ENCODE measurements around the gene ITFG2. TPM values are rescaled to one million over a fixed set of nuclear protein-coding genes. Genes with fewer than 3 reads are reported as not detected.

The ITFG2 gene
- total and polyA plus RNA-seq, 2 experiments from 2014 or later: 17.3 to 32.6 TPM

DNA sequence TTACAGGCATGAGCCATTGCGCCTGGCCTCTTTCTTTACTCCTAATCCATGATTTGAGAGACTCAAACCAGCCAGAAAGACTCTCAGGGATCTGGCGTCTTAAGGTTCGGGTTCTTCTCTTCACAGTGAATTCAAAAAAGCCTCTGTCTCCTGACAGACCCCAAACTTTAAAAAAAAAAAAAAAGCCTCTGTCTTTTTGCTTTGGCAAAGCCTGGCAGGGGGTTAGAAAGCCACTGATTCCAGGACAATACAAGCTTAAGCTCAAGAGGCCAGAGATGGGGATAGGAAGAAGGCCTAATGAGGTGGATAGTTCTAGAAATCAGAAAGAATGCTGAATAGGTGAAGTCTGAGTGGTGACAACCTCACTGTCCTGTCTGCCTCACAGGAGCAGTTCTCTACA, 13.6 kb downstream of the ITFG2 start:
- DNase-seq (ENCODE audit: low spot score) (no peak), ATAC-seq (peak; percentile 15; the same call in 1 of the 3 replicates)
- no peak overlapping the region for H3K27ac ChIP-seq (ENCODE audit: low read depth)
- no peak for TF ChIP-seq JUNB (IDR thresholded peaks at IDR 0.05; ENCODE audit: unreplicated experiment)
- no peak for TF ChIP-seq EZH2phosphoT487 (IDR thresholded peaks at IDR 0.05; ENCODE audit: unreplicated experiment)
- TF ChIP-seq POLR2AphosphoS5 (IDR thresholded peaks at IDR 0.05; ENCODE audit: low read depth): no peak
- TF ChIP-seq ZNF114 (CRISPR knock-in tag; IDR thresholded peaks at IDR 0.05): no peak
- TF ChIP-seq, protein P1, sequence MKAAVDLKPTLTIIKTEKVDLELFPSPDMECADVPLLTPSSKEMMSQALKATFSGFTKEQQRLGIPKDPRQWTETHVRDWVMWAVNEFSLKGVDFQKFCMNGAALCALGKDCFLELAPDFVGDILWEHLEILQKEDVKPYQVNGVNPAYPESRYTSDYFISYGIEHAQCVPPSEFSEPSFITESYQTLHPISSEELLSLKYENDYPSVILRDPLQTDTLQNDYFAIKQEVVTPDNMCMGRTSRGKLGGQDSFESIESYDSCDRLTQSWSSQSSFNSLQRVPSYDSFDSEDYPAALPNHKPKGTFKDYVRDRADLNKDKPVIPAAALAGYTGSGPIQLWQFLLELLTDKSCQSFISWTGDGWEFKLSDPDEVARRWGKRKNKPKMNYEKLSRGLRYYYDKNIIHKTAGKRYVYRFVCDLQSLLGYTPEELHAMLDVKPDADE (IDR thresholded peaks at IDR 0.05): no peak
- TF ChIP-seq, protein P2, sequence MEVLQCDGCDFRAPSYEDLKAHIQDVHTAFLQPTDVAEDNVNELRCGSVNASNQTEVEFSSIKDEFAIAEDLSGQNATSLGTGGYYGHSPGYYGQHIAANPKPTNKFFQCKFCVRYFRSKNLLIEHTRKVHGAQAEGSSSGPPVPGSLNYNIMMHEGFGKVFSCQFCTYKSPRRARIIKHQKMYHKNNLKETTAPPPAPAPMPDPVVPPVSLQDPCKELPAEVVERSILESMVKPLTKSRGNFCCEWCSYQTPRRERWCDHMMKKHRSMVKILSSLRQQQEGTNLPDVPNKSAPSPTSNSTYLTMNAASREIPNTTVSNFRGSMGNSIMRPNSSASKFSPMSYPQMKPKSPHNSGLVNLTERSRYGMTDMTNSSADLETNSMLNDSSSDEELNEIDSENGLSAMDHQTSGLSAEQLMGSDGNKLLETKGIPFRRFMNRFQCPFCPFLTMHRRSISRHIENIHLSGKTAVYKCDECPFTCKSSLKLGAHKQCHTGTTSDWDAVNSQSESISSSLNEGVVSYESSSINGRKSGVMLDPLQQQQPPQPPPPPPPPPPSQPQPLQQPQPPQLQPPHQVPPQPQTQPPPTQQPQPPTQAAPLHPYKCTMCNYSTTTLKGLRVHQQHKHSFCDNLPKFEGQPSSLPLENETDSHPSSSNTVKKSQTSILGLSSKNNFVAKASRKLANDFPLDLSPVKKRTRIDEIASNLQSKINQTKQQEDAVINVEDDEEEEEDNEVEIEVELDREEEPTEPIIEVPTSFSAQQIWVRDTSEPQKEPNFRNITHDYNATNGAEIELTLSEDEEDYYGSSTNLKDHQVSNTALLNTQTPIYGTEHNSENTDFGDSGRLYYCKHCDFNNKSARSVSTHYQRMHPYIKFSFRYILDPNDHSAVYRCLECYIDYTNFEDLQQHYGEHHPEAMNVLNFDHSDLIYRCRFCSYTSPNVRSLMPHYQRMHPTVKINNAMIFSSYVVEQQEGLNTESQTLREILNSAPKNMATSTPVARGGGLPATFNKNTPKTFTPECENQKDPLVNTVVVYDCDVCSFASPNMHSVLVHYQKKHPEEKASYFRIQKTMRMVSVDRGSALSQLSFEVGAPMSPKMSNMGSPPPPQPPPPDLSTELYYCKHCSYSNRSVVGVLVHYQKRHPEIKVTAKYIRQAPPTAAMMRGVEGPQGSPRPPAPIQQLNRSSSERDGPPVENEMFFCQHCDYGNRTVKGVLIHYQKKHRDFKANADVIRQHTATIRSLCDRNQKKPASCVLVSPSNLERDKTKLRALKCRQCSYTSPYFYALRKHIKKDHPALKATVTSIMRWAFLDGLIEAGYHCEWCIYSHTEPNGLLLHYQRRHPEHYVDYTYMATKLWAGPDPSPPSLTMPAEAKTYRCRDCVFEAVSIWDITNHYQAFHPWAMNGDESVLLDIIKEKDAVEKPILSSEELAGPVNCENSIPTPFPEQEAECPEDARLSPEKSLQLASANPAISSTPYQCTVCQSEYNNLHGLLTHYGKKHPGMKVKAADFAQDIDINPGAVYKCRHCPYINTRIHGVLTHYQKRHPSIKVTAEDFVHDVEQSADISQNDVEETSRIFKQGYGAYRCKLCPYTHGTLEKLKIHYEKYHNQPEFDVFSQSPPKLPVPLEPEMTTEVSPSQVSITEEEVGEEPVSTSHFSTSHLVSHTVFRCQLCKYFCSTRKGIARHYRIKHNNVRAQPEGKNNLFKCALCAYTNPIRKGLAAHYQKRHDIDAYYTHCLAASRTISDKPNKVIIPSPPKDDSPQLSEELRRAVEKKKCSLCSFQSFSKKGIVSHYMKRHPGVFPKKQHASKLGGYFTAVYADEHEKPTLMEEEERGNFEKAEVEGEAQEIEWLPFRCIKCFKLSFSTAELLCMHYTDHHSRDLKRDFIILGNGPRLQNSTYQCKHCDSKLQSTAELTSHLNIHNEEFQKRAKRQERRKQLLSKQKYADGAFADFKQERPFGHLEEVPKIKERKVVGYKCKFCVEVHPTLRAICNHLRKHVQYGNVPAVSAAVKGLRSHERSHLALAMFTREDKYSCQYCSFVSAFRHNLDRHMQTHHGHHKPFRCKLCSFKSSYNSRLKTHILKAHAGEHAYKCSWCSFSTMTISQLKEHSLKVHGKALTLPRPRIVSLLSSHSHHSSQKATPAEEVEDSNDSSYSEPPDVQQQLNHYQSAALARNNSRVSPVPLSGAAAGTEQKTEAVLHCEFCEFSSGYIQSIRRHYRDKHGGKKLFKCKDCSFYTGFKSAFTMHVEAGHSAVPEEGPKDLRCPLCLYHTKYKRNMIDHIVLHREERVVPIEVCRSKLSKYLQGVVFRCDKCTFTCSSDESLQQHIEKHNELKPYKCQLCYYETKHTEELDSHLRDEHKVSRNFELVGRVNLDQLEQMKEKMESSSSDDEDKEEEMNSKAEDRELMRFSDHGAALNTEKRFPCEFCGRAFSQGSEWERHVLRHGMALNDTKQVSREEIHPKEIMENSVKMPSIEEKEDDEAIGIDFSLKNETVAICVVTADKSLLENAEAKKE (CRISPR knock-in tag; IDR thresholded peaks at IDR 0.05): no peak
- TF ChIP-seq, protein P3, sequence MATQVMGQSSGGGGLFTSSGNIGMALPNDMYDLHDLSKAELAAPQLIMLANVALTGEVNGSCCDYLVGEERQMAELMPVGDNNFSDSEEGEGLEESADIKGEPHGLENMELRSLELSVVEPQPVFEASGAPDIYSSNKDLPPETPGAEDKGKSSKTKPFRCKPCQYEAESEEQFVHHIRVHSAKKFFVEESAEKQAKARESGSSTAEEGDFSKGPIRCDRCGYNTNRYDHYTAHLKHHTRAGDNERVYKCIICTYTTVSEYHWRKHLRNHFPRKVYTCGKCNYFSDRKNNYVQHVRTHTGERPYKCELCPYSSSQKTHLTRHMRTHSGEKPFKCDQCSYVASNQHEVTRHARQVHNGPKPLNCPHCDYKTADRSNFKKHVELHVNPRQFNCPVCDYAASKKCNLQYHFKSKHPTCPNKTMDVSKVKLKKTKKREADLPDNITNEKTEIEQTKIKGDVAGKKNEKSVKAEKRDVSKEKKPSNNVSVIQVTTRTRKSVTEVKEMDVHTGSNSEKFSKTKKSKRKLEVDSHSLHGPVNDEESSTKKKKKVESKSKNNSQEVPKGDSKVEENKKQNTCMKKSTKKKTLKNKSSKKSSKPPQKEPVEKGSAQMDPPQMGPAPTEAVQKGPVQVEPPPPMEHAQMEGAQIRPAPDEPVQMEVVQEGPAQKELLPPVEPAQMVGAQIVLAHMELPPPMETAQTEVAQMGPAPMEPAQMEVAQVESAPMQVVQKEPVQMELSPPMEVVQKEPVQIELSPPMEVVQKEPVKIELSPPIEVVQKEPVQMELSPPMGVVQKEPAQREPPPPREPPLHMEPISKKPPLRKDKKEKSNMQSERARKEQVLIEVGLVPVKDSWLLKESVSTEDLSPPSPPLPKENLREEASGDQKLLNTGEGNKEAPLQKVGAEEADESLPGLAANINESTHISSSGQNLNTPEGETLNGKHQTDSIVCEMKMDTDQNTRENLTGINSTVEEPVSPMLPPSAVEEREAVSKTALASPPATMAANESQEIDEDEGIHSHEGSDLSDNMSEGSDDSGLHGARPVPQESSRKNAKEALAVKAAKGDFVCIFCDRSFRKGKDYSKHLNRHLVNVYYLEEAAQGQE (IDR thresholded peaks at IDR 0.05; ENCODE audit: unreplicated experiment): no peak
- no peak for TF ChIP-seq ZNF331 (CRISPR knock-in tag; IDR thresholded peaks at IDR 0.05; ENCODE audit: low read depth)
- no peak for TF ChIP-seq EZH2 (IDR thresholded peaks at IDR 0.05; ENCODE audit: low read depth, unreplicated experiment)
- no peak for TF ChIP-seq CREB1 (CRISPR knock-in tag; IDR thresholded peaks at IDR 0.05; ENCODE audit: low read depth)
- TF ChIP-seq NANOG (IDR thresholded peaks at IDR 0.05; ENCODE audit: borderline replicate concordance): no peak
- no peak for TF ChIP-seq STAT1 (IDR thresholded peaks at IDR 0.05; ENCODE audit: unreplicated experiment)
- TF ChIP-seq, protein P4, sequence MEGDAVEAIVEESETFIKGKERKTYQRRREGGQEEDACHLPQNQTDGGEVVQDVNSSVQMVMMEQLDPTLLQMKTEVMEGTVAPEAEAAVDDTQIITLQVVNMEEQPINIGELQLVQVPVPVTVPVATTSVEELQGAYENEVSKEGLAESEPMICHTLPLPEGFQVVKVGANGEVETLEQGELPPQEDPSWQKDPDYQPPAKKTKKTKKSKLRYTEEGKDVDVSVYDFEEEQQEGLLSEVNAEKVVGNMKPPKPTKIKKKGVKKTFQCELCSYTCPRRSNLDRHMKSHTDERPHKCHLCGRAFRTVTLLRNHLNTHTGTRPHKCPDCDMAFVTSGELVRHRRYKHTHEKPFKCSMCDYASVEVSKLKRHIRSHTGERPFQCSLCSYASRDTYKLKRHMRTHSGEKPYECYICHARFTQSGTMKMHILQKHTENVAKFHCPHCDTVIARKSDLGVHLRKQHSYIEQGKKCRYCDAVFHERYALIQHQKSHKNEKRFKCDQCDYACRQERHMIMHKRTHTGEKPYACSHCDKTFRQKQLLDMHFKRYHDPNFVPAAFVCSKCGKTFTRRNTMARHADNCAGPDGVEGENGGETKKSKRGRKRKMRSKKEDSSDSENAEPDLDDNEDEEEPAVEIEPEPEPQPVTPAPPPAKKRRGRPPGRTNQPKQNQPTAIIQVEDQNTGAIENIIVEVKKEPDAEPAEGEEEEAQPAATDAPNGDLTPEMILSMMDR (conservative IDR thresholded peaks at IDR 0.05; ENCODE audit: low read depth in 2 of 2): no peak
- H3K36me3 Mint-ChIP-seq (ENCODE audit: low read depth): peaks cover 65% of the 10 kb centered on the region
- H3K27me3 Mint-ChIP-seq (ENCODE audit: insufficient read depth, low read depth, poor library complexity): peaks cover 5% of the 10 kb centered on the region
- no peak overlapping the region for H3K4me3 ChIP-seq
- H3K27ac Mint-ChIP-seq: no peak overlapping the region
- peaks cover 33% of the 10 kb centered on the region for H3K4me1 Mint-ChIP-seq
- no peak overlapping the region for H3K4me2 ChIP-seq
- no peaks in the 10 kb centered on the region for H3K9me2 ChIP-seq (ENCODE audit: insufficient read depth)
- H3K27me3 ChIP-seq (ENCODE audit: insufficient read depth): no peaks in the 10 kb centered on the region
- no peak overlapping the region for H2AFZ ChIP-seq
- peaks cover 4% of the 10 kb centered on the region; the same call in 1 of the 2 replicates for H4K20me1 ChIP-seq (replicated peaks; ENCODE audit: insufficient read depth)
- H3K79me2 ChIP-seq (replicated peaks; ENCODE audit: insufficient read depth): no peaks in the 10 kb centered on the region
- peaks cover 5% of the 10 kb centered on the region; the same call in 1 of the 2 replicates for H3F3A ChIP-seq (replicated peaks; ENCODE audit: low read depth)
- no peaks in the 10 kb centered on the region for H3K9me3 Mint-ChIP-seq
- H3K4me1 ChIP-seq (ENCODE audit: insufficient read depth): peaks cover 9% of the 10 kb centered on the region
- H3K4me3 Mint-ChIP-seq: no peak overlapping the region
- H3K36me3 ChIP-seq (ENCODE audit: insufficient read depth): peaks cover 29% of the 10 kb centered on the region

All from GM23338 (cell line).